Right forelimb (tissue), 1 donor: ENCODE results near the gene SV2A.
"Not testable (repeated sequence)": the region's sequence is repeated elsewhere in the genome, so short reads cannot be mapped to it uniquely, and the experiment has no call there.

Experiments
- DNase-seq: peaks from one replicate; pipeline ENCODE4 v3.0.0-alpha.2; 2018

SV2A gene, protein sequence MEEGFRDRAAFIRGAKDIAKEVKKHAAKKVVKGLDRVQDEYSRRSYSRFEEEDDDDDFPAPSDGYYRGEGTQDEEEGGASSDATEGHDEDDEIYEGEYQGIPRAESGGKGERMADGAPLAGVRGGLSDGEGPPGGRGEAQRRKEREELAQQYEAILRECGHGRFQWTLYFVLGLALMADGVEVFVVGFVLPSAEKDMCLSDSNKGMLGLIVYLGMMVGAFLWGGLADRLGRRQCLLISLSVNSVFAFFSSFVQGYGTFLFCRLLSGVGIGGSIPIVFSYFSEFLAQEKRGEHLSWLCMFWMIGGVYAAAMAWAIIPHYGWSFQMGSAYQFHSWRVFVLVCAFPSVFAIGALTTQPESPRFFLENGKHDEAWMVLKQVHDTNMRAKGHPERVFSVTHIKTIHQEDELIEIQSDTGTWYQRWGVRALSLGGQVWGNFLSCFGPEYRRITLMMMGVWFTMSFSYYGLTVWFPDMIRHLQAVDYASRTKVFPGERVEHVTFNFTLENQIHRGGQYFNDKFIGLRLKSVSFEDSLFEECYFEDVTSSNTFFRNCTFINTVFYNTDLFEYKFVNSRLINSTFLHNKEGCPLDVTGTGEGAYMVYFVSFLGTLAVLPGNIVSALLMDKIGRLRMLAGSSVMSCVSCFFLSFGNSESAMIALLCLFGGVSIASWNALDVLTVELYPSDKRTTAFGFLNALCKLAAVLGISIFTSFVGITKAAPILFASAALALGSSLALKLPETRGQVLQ

DNA sequence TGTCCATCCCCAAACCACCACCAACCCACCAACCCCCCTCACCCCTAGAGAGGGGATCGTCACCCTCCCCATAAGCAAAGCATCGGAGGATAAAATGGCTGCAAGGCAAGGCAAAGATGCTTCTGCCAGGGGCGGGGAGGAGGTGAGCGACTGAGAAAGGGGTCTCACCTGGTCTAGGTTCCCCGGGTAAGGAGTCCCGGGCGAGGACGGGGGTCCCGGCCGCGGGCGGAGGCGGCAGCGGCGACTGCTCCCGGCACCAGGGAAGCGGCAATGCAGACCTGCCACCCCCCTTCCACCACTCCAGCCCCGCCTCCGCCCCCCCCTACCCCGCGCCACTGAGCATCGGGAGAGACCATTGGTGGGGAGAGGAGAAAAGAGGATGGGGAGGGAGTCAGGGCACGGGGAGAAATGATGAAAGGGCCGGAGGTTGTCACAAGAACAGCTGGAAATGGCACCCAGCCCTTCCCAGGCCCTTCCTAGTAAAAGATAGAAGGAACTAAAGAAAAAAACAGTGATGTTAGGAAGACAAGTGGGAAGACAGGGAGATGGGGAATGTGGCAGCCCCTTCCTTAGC lies at the start of gene SV2A:
SV2A (minus strand) TSS at position 274 of the 574 bp plus-strand sequence. CDS start 4,004 bp downstream, outside the sequence.
- DNase-seq: peak; percentile 85

DNA sequence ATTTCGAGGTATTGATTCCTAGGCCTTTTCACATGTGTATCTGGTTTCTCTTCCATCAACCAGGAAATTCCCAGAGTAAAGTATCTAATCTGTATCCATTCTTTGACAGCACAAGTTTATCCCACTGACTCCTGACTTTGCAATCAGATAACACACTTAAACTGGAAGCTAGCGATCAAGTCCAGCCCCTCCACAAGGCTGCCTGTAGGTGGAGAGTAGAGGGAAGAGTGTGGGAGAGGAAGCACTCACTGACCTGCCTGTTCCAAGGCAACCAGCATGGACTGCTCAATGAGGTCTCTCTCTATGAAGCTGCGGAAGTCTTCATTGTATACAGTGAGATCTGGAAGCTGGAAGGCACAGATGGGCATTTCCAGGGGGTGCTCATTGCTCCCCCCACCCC lies 49.4 kb upstream of the SV2A start:
- no peak for DNase-seq

DNA sequence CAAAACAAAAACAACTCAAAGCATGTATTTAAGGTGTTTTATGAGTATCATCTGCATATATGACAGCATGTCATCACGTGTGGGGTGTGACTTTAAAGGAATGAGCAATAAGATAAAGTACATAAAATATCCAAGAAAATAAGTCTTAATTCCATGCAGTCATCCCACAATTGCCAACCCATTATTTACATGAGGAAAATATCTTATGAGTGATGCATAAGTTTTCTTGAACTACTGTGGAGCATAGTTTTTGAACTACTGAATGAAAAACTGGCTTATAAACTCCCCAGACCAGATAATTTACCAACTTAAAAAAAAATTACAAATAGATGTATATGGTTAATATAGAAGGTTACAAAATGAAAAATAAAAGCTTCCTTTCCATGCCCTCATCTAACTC lies 48.8 kb upstream of the SV2A start:
- no peak for DNase-seq

DNA sequence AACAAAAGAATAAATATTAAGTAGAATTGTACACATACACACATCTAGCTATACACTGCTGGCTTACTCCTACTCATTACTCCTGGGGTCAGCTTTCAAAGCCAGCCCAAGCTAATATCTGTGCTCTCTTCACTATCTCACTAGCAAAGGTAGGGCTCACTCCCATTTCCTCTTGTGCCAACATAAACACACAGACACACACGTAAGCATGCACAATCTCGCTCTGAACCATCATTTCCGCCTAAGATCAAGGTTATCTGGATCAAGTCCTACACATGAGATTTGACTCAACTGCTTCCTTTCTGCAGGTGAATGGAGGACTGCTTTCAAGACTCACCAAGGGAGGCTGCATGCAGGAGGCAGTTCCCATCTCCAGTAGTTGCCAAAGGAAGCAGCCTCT lies 47.8 kb upstream of the SV2A start:
- DNase-seq: no peak

DNA sequence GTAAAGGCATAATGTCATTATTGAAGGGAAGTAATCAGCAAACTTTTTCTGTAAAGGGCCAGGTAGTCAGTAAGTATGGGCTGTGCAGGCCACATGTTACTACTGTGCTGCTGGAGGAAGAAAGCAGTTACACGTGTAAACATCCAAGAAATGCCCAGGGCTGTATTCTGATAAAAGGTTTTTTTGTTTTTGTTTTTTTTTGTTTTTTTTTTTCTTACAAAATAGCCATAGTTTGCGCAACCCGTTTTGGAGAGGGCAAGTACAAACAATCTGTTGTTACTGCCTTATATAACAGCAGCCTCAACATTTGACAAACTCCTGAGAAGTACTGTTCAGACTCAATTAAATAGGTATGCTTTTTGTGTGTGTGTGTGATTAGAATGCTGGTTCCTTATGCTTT lies 45.7 kb upstream of the SV2A start:
- no peak for DNase-seq

DNA sequence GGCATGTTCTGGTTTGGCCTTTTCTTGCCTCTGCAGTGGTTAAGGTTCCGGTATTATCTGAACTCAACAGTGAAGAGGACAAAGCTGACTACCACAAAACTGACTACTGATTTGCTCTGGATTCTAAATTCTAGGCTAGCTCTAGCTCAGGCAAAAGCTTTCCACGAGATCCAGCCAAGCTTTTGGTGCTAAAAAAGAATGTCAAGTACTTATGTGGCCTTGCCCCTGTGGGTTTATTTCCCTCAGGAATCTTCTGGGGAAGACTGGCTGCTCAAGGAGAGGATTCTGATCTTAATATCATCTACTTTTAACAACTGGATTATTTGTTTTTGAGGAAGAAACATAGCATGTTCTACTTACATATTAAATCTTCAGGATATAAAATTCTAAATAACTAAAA lies 45.1 kb upstream of the SV2A start:
- DNase-seq: no peak

DNA sequence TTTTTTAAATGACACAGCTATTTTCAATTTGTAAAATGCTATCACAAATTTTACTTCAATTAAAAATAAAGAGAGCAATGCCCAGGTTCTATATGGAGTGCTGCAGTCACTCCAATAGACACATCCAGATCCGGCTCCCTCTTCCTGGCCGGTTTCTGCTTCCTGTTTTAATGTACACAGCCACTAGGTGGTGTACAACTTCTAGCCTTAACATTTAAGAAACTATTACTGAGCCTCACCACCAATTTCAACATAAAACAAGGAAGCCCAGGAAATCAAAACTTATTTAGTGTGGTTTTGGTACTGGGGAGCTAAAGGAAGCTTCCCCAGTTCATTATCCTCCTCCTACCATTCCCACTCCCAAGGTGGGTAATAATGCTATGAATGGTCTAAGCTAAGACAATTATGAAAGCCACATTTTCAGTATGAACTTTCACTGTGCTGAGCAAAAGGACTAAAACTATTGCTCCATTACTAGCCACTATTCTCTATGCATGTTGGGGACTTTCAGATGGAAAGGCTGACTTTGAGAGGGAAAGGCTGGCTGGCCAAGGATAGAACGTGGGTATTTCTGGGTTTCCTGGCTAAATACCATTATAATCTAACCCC lies 44.5 kb upstream of the SV2A start:
- no peak for DNase-seq

DNA sequence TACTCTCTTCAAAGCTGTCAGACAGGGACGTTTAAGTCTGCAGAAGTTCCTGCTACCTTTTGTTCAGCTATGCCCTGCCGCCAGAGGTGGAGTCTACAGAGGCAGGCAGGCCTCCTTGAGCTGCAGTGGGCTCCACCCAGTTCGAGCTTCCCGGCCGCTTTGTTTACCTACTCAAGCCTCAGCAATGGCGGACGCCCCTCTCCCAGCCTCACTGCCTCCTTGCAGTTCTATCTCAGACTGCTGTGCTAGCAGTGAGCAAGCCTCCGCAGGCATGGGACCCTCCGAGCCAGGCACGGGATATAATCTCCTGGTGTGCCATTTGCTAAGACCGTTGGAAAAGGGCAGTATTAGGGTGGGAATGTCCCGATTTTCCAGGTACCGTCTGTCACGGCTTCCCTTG lies 39.9 kb upstream of the SV2A start:
- DNase-seq: not testable (repeated sequence)

DNA sequence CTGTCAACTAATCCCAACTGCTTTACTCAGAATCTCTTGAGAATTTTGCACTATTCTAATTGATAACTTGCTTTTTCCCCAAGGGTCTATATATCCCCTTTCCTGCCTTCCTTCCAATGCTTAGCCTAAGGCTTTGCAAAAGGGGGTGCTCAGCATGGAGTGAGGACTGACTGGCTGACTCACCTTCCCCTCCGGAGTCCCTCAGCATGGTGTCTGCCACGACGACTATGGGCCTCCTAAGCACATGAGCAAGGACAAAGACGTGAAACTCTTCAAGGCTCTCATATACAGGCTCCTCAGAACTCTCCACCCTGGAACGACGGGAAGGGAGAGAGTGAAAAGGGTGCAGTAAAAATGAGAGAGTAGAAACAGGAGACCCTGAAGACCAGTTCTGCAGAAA lies 32.3 kb upstream of the SV2A start:
- DNase-seq: no peak

DNA sequence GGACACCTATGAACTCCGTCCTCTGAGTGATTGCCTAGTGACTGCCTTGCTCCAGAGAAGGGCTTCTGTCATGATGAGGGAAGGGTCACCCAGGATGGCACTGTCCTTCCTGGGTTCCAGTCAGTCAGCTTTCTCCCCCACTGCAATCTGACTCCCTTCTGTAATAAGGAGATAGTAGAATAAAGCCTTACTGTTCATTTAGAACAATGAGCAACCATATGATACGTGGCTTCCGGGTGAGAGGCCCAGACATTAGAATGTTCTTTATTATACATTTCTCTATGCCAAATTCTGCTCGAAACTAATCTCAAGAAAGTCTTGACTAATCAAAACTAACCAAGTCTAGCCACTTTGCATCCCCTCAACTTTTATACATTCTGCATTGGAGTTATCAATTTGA lies 27.6 kb upstream of the SV2A start:
- DNase-seq: no peak

DNA sequence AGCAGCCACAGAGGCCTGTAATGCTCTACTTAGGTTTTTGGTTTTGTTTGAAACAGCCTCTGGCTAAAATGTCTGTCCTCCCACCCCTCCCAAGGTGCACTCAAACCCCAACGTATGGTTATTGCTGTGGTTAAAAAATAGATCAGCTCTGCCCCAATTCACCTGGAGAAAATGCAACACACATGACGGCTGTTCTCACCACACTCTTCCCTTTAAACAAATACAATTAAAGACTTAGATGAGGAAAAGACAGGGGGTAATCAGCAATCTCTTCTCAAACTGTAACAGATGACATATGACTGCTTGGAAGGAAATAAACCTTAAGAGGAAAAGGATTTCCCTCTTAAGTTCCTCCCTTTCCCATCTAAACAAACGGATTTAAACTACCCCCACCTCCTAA lies 25.2 kb upstream of the SV2A start:
- no peak for DNase-seq

DNA sequence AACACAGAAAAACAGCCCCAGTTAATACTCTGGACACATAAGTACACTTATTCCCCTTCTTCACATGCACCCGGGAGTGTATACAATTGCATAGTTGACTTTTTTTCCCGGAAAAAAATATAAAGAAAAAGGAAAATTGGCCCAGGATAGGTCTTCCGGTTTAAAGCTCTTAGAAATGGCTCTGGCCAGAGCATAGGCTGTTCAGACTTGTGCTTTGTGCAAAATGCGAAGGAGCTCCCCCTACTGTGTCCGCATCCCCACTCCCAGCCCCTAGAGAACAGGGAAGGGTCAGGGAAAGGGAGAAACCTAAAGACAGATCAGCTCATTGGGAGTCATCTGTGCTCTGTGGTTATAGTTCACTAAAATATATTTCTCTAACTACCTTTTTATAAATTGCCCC lies 24.6 kb upstream of the SV2A start:
- no peak for DNase-seq

DNA sequence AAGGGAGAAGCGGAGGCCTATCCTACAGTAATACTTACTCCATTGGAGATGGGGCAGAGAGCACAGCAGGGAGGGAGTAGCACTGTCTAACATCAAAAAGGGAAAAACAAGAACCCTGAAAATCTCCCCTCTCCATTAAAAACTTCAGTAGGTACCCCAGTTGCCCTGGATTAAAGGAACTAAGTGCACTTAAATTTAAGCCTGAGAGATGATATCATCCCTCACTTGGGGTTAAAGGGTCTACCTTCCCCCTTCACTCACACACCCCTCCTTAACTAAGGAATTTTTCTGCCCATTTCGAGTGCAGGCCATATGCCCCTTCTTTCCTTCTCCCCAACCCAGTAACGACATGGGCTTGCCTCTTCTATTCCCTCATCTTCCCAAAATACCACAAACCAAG lies 22.8 kb upstream of the SV2A start:
- DNase-seq: no peak

DNA sequence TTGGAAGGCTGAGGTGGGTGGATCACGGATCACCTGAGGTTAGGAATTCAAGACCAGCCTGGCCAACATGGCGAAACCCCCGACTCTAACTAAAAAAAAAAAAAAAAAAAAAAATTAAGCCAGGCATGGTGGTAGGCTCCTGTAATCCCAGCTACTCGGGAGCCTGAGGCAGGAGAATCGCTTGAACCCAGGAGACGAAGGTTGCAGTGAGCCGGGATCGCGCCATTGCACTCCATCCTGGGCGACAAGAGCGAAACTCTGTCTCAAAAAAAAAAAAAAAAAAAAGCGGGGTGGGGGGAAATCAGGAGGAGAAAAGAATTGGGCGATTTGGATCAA lies 21.0 kb upstream of the SV2A start:
- not testable (repeated sequence) for DNase-seq

DNA sequence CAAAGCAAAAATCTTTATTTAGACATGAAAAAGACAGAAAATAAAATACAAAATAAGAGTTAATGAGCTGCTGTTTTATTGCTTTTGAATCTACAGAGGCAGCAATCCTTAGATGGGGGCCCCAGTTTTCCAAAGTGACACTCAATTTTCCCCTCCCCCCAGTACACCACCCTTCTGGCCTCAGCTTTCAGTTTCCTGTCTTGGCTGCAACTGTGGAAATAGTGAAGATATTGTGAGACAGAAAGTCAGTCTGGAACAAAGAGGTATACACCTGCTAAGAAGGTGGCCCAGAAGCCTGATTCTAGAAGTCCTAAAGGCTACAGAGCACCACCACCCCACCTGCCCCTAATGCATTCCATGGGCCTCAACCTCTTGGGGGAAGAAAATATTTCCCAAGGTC lies 20.1 kb upstream of the SV2A start:
- no peak for DNase-seq

DNA sequence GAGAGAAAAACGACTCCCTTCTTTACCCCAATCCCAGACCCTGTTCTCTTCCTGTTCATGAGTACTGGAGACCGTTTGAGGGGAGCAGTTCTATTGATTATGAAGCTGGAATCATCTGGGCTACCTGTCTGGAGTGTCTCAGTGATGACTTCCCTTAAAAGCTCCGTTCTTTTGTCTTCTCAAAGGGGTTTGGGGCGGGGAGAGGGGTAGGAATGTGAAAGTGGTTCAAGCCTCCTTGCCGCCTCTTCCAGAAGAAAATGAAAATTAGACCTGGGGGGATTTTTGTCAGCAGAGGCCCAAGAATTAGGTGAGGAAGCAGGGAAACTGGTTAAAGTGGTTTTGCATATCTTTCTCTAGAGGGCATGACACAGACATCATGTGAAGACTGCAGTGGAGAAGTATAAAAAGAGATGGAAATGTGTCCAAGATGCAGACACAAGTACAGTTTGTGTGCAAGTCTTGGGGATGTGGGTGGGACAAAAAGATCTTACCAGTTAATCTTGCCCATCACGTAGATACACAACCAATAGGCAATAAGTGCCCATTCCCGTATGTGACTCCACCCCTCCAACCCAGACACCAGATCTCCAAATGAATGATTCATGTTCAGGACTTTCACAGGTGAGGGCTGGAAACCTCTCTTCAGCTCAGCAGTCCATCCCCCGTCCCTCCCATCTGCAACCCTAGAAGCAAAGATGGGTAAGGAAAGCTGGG lies 19.5 kb upstream of the SV2A start:
- no peak for DNase-seq

DNA sequence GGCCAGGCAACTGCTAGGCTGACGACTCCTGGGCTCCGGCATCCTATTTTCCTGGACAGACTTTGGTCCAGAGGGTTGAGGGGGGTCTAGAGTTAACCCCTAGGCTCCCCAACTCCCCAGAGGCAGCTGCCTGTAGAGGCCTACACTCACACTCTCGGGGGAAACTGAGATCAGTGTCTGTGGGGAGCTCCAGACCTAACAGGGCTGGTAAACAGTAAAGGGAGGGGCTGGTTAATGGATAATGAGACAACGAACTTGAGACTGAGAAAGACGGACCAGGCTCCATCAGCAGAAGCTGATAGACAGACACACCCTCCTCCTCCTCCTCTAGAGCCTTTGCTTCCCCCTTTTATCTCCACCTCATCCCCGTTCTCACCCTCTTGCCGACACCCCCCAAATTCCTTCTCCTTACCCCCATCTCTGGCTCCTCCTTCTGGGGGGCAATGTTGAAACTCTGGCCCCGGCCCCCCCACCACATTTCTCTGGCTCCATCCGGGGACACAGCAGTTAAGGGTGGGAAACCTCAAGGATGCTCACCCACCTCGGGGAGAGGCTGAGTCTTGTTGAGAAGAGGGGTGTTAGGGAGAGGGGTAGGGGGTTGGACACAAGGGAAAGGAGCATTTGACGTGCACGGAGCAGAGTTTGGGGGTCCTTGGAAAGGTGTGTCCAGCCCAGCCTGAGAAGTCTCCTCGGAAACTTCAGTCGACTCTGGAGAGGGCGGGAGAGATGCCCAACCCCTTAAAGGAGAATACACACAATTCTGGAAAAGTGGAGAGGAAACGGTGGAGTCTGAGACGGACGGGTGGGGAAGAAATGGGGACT lies 18.7 kb upstream of the SV2A start, which contains the start of gene MTMR11:
MTMR11 (minus strand) TSS at position 710 of the 822 bp plus-strand sequence; CDS start at position 478, 232 bp downstream.
- DNase-seq: peak; percentile 76

DNA sequence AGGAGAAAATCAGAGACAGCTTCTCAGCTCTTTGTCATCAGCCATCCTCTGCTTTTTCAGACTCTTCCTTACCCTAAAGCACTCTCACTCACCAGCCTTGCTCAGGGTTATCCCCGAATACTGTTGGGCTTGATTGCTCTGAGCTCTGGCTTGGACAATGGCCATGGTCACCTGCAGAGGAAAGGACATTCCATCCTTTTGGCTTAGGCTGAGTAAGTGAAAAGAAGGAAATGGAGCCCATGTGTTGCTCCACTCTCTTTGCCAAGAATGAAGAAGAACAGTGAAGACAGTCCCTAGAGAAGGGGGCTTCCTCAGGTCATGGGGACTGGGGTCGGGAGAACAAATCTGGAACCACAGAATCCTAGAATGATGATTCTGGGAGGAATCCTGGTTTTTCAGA lies 16.7 kb upstream of the SV2A start:
- DNase-seq: no peak

DNA sequence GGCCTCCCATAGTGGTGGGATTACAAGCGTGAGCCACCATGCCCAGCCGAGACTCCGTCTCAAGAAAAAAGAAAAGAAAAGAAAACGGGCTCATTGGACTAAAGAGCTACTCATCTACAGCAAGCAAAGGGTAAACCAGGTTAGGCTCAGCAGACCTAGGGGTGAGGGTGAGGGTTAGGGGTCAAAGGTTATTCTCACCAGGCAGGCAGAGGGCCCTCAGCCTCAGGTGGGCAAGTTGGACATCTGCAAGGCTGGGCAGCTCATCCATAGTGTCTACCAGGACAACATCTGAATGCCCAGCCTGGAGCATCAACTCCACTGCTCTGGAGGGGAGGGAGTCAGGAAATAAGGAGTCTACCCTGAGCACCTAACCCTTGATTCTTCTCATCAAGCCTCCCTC lies 15.6 kb upstream of the SV2A start:
- no peak for DNase-seq

DNA sequence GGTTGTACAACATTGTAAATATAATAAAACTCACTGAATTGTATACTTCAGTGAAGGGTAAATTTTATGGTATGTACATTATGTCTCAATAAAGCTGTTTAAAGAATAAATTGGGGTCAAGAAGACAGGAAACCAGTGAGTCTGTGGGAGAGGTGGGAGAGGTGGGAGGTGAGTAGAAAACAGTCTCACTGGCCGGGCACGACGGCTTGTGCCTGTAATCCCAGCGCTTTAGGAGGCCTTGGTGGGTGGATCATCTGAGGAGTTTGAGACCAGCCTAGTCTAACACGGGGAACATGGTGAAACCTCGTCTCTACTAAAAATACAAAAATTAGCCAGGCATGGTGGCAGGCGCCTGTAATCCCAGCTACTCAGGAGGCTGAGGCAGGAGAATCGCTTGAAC lies 14.8 kb upstream of the SV2A start:
- no peak for DNase-seq

DNA sequence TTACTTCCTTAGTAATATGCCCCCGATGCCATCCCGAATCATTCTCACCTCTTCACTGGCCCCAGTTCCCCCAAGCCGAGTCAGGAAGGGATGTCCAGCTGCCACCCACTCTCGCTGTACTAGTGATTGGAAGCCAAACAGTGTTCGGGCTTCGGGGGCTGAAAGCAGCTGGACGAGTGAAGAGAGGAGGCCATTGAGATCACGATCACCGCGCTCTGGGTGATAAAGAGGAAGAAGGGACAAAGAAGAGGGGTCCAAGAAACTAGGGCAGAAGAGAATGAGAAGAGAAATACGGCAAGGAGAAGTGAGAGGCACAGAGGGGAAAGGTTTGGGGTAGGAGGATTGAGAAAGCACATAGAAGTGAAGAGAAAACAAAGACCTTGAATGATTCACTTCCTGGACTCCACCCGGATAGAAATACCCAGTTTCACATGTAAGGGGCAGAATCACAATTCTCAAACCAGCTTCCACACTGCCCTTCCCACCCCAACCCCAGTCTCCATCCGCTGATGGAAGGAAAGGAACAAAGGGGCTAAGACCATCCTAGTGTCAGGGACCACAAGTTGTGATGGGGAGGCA lies 13.7 kb upstream of the SV2A start:
- no peak for DNase-seq

DNA sequence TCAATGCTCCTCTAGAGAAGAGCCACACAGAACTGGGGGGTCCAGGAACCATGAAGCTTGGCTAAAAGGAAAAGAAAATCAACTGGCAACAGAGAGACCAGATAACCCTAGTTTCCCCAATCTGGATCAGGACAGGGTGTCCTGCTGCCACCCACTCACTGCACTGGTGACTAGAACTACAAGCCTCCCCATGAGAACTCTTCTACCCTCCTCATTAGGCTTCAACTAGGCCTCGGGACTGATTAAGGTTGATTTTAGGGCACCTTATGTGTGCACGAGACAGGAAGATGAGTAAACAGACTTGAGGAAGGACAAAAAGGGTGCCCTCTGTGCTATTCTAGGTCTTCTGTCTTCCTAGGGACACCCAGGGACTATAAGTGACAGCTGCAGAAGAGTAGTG lies 12.2 kb upstream of the SV2A start:
- no peak for DNase-seq
